NCI-H446 (cell line): ENCODE results near the gene ALPG.
"Not testable (repeated sequence)": the region's sequence is repeated elsewhere in the genome, so short reads cannot be mapped to it uniquely, and the experiment has no call there.

Experiments used
- DNase-seq, 2 experiments: peaks; one replicate each; lab custom pipeline; 2025; lab: John Stamatoyannopoulos, UW

Gene ALPG

DNA sequence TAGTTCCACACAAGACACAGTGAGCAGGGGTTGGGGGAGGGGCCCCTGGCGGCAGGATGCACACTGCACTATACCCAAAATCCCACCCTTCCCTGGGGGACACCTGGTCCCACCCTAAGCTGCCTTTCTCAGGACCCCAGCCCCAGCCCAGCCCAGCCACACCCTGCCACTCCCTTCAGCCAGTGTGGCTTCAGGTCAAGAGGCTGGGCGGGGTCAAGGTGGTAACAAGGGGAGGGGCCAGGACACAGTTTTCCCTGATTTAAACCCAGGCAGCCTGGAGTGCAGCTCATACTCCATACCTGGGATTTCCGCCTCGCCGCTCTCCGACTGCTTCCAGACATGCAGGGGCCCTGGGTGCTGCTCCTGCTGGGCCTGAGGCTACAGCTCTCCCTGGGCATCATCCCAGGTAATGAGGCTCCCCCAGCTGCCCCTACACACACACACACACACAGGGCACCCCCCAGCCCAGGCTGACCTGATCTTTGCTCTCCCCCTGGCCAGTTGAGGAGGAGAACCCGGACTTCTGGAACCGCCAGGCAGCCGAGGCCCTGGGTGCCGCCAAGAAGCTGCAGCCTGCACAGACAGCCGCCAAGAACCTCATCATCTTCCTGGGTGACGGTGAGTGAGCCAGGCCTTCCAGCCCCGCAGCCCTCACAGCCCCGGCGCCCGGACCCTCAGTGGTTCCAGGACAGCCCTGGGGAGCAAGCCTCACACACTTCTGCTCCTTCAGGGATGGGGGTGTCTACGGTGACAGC lies at the start of gene ALPG:
TSS of gene ALPG (plus strand) at position 289 of the 755 bp plus-strand sequence. CDS start at position 340, 51 bp downstream.
- no peak for DNase-seq

- no peak for DNase-seq
Measured at GRCh38 chr2:232361646-232362045, 45.0 kb upstream of the ALPG start.

DNA sequence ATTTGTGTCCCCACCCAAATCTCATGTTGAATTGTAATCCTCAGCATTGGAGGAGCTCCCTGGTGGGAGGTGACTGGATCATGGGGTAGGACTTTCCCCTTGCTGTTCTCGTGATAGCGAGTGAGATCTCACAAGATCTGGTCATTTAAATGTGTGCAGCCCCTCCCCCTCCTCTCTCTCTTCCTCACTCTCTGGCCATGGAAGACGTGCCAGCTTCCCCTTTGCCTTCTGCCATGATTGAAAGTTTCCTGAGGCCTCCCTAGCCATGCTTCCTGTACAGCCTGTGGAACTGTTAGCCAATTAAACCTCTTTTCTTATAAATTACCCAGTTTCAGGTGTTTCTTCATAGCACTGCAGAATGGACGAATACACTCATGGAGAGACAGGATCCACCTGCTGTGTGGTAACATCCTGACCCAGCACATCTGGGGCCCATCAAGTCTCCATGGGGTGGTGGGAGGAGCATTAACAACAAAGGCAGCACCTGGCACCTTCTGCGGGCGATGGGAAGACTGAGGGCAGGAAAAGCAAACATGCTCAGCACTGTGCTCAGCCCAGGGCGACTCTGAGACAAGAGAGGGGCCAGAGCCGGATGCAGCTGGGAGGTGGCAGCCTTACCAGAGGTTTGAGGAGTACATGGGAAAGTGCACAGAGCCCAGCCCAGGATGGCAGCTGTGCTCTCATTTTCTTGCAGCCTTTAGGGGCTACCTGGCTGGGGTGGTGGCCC lies 44.3 kb upstream of the ALPG start:
- no peak for DNase-seq

DNA sequence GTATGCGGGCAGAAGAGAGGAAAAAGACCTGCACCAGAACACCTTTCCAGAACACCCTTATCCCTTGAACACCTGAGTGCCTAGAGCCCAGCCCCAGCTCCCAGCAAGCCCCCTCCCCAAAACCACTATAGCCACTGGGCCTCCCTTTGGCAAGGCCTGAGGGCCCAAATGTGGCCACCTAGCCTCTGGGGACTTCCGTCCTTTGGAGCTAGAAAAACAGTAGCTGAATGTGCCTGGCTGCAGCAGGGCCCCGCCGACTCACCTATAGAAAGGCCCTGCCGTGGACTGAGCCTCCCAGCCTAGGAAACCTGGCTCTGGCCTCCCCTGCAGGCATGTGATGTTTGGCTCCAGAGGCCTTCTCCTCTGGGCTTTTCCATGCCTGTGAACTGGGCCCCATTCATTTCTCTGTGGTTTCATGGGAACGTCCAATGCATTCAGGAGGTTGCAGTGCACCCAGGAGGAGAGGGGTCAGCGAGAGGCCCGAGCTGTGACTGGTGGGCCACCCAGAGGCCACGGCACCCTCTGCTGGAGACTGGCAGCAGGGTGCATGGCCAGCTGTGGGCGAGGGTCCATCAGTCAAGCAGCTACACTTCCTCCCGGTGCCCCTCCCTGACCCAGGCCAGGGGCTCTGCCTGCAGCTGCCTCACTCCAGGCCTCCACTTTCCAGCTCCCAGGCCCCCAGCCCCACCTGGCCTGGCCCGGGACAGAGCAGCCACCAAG lies 43.4 kb upstream of the ALPG start:
- DNase-seq: not testable (repeated sequence)

GRCh38 chr2:232363784-232364615 lies 42.6 kb upstream of the ALPG start:
- no peak for DNase-seq

- DNase-seq: not testable (repeated sequence)
Measured at GRCh38 chr2:232364806-232365594, 41.6 kb upstream of the ALPG start.

- DNase-seq: no peak
Measured at GRCh38 chr2:232365621-232366321, 40.9 kb upstream of the ALPG start.

- not testable (repeated sequence) for DNase-seq
Measured at GRCh38 chr2:232366461-232366860, 40.2 kb upstream of the ALPG start.

DNA sequence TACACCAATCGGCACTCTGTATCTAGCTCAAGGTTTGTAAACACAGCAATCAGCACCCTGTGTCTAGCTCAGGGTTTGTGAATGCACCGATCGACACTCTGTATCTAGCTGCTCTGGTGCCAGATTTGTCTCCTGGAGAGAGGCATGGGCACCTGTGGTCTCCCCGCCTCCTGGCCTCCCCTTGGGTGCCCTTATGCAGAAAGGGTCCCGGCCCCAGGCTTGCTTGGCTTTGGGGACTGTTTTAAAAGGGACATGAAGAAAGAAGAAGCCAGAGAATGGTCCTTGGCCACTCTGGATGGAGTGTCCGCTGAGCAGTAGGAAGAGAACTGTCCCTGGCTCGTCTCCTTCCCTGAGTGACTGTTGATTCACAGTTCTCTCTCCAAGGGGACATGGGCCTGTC lies 39.6 kb upstream of the ALPG start:
- DNase-seq: no peak

GRCh38 chr2:232367591-232368233 lies 38.9 kb upstream of the ALPG start:
- no peak for DNase-seq

DNA sequence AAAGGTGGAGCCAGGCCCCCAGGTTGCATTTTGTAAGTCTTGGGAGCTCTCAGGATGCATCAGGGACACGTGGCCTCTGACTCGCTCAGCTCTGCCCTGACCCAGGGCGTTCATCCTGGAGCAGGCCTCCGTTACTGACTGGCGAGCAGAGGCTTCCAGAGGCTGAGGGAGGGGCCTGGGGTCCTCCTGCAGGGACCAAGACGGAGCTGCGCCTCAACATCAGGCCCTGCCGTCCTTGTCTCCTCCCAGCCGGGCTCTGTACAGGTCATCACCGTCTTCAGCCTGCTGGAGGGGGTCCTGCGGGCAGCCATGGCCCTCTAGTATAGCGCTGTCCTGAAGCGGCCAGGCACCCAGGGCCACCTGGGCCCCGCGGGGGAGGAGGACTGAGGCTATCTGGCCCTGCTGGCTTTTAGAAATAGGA lies 38.3 kb upstream of the ALPG start:
- DNase-seq: no peak

- DNase-seq: no peak
Measured at GRCh38 chr2:232369126-232369951, 37.3 kb upstream of the ALPG start.

- not testable (repeated sequence) for DNase-seq
Measured at GRCh38 chr2:232370007-232370406, 36.6 kb upstream of the ALPG start.

GRCh38 chr2:232372231-232373208 lies 34.1 kb upstream of the ALPG start:
- DNase-seq: no peak

DNA sequence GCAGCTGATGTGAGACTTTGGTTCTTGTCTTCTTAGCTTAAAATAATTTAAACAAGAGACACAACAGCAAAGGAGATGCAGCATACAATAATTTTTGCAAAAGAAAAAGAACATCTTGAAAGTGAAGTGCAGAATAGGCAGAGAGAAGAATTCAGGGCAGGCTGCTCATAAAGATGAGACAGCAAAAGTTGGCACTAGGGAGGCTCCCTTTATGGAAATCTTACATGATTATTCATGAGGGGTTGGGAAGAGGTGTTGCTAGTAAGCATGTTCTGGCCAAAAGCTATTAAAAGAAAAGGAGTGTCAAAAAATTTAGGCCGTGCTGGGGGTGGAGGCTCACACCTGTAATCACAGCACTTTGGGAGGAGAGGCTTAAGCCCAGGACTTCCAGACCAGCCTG lies 32.3 kb upstream of the ALPG start:
- DNase-seq: no peak

GRCh38 chr2:232375164-232375563 lies 31.5 kb upstream of the ALPG start:
- no peak for DNase-seq

- DNase-seq: no peak
Measured at GRCh38 chr2:232376260-232376659, 30.4 kb upstream of the ALPG start.

- DNase-seq: no peak
Measured at GRCh38 chr2:232376713-232377112, 29.9 kb upstream of the ALPG start.
